Measurements from ENCODE around the gene SNCA. TPM values are rescaled to one million over a fixed set of nuclear protein-coding genes. Genes with fewer than 3 reads are reported as not detected.

The SNCA gene
- total RNA-seq, 4 donors from 2014 or later = 18.7 to 67.4 (median 32.5) TPM

GRCh38 chr4:89769856-89770255, 67.1 kb downstream of the SNCA start:
- TF ChIP-seq CTCF (IDR thresholded peaks at IDR 0.05) = no peak
- TF ChIP-seq POLR2A (IDR thresholded peaks at IDR 0.05) = no peak
- Histone ChIP-seq H3K27ac (no peak overlapping the region), H3K36me3 (no peaks in the 10 kb centered on the region), H3K9me3 (no peaks in the 10 kb centered on the region), H3K27me3 (no peaks in the 10 kb centered on the region), H3K4me1 (peaks cover 0 to 7% of the 10 kb centered on the region in 2 donors), H3K4me3 (no peak overlapping the region)
- DNase-seq = no peak
- intact Hi-C loops (cut with DNase I; ENCODE audit: low total_unique reads) = no loop called here

GRCh38 chr4:89767924-89768323, 69.0 kb downstream of the SNCA start:
- no peak for TF ChIP-seq CTCF (IDR thresholded peaks at IDR 0.05)
- TF ChIP-seq POLR2A (IDR thresholded peaks at IDR 0.05) = no peak
- no peaks in the 10 kb centered on the region for H3K36me3 ChIP-seq
- DNase-seq = no peak
- no peak overlapping the region for H3K27ac ChIP-seq
- H3K4me1 ChIP-seq = peaks cover 0 to 7% of the 10 kb centered on the region in 2 donors
- intact Hi-C loops (cut with DNase I; ENCODE audit: low total_unique reads) = no loop called here
- H3K9me3 ChIP-seq = no peaks in the 10 kb centered on the region
- H3K4me3 ChIP-seq = no peak overlapping the region
- H3K27me3 ChIP-seq = no peaks in the 10 kb centered on the region

DNA sequence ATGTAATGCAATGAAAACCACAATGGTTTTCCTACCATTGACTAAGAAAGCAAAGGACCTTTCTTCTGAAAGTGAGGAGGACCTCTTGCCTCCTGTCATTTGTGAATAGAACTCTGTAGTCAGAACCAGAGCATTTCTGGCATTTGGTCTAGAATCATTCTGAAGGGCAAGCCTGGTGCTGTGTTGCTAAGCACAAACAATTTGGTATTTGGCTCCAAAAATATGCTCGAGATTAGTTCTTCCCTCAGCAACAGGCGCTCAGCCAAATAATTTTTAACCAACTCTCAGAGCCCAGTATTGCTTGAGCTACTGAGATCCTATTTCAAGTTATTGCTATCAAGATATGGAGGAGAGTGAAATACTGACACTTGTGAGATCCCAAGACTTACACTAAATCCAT, 71.0 kb downstream of the SNCA start:
- peak in 1 of 2 donors; percentile 22 for DNase-seq
- intact Hi-C loops (cut with DNase I; ENCODE audit: low total_unique reads) = no loop called here
- Histone ChIP-seq H3K4me3 (no peak overlapping the region), H3K27ac (peak overlapping the region; percentile 14 to 66), H3K4me1 (peaks cover 0 to 7% of the 10 kb centered on the region in 2 donors), H3K9me3 (no peaks in the 10 kb centered on the region), H3K36me3 (no peaks in the 10 kb centered on the region), H3K27me3 (no peaks in the 10 kb centered on the region)
- TF ChIP-seq POLR2A (IDR thresholded peaks at IDR 0.05) (no peak), CTCF (IDR thresholded peaks at IDR 0.05) (no peak)

DNA sequence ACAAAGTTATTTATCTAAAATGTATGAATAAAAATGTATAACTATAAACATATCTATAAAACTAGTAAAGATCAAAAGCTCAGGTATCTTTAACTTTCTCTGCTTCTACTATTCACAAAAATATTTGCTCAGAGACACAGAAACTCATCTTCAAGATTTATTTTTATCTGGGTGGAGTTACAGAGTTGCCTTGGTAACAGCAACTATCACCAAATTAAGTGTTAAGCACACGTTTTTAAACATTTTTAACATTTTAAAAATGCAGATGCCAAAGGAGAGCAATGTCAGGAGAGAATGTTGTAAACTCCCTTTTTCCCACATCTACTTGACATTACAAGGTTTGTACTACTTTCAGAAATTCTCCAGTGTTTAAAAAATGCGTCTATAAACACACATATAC, 71.4 kb downstream of the SNCA start:
- intact Hi-C loops (cut with DNase I; ENCODE audit: low total_unique reads) = no loop called here
- Histone ChIP-seq H3K4me3 (no peak overlapping the region), H3K9me3 (no peaks in the 10 kb centered on the region), H3K4me1 (peaks cover 0 to 7% of the 10 kb centered on the region in 2 donors), H3K27ac (peak overlapping the region; percentile 14 to 66), H3K27me3 (no peaks in the 10 kb centered on the region), H3K36me3 (no peaks in the 10 kb centered on the region)
- DNase-seq = no peak
- TF ChIP-seq CTCF (IDR thresholded peaks at IDR 0.05) (no peak), POLR2A (IDR thresholded peaks at IDR 0.05) (no peak)

GRCh38 chr4:89762311-89762710, 74.7 kb downstream of the SNCA start:
- H3K4me1 ChIP-seq = peaks cover 0 to 7% of the 10 kb centered on the region in 2 donors
- H3K27ac ChIP-seq = no peak overlapping the region
- no peaks in the 10 kb centered on the region for H3K9me3 ChIP-seq
- DNase-seq = no peak
- no peaks in the 10 kb centered on the region for H3K27me3 ChIP-seq
- TF ChIP-seq CTCF (IDR thresholded peaks at IDR 0.05) (no peak), POLR2A (IDR thresholded peaks at IDR 0.05) (no peak)
- no peak overlapping the region for H3K4me3 ChIP-seq
- H3K36me3 ChIP-seq = no peaks in the 10 kb centered on the region
- intact Hi-C loops (cut with DNase I; ENCODE audit: low total_unique reads) = no loop called here
